ENCODE results near the gene TMEM115.

The TMEM115 gene, protein sequence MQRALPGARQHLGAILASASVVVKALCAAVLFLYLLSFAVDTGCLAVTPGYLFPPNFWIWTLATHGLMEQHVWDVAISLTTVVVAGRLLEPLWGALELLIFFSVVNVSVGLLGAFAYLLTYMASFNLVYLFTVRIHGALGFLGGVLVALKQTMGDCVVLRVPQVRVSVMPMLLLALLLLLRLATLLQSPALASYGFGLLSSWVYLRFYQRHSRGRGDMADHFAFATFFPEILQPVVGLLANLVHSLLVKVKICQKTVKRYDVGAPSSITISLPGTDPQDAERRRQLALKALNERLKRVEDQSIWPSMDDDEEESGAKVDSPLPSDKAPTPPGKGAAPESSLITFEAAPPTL

GRCh38 chr3:50358911-50359759 is at the start of gene TMEM115:
TMEM115 (minus strand) TSS chr3:50359521; CDS start chr3:50359063, 458 bp downstream.
- in situ Hi-C loops (cut with MboI; ENCODE audit: low sequenced_read_pairs), result loop anchor here (25.0 kb wide), 1 partner anchor 178 kb away; no protein-coding TSS in a partner anchor

DNA sequence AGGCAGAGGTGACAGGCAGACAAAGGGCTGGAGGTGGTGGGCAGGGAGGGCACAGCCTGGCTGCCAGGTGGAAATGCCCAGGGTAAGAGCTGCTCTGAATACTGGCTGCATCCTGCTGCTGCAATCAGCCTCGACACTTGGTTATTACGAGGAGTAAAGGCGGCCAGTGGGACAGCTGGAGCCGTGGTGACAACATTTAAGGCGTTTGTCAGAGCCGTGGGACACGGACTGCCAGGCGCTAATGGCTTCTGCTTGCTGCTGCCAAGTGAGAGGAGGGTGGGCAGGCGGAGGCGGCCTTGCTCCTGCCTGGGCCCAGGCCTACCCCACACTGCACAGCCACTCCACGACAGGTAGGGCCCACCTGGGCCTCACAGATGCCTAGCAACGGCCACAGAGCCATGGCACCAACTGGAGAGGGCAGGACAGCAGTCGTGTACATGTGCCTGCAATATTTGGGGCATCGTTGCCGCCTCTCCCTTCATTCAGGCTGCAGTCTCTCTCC is 49.2 kb upstream of the TMEM115 start:
- in situ Hi-C loops (cut with MboI; ENCODE audit: low sequenced_read_pairs), result no loop called here

GRCh38 chr3:50406487-50406886 is 47.2 kb upstream of the TMEM115 start:
- in situ Hi-C loops (cut with MboI; ENCODE audit: low sequenced_read_pairs), result no loop called here

- in situ Hi-C loops (cut with MboI; ENCODE audit: low sequenced_read_pairs), result no loop called here
Measured at GRCh38 chr3:50405249-50405648, 45.9 kb upstream of the TMEM115 start.

DNA sequence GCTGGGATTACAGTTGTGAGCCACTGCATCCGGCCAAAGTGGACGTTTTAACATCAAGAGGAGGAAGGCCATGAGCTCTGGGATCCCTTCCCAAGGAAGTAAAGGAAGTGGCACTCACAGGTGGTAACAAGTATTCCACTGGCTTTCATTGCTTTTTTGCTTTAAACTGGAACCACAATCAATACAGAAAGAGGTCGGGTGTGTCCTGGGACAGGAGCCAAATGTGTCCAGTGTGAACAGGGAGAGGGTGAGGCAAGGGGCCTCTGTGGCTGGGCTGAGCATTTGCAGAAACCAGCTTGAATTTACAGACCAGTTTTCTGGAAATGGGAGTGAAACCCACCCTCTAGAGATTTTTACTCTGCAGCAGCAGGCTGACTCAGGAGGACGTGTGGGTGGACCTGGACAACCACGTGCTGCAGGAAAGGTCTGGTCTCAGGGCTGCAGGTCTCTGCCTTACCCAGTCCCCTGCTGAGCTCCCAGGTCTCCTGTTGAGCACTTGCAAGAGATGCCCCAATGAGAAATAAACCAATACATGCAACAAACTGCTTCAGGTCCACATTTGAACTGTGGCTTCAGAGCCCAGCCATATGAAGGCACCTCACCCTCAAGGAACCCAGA is 42.8 kb upstream of the TMEM115 start:
- in situ Hi-C loops (cut with MboI; ENCODE audit: low sequenced_read_pairs), result no loop called here

GRCh38 chr3:50396502-50396901 is 37.2 kb upstream of the TMEM115 start:
- in situ Hi-C loops (cut with MboI; ENCODE audit: low sequenced_read_pairs), result no loop called here

DNA sequence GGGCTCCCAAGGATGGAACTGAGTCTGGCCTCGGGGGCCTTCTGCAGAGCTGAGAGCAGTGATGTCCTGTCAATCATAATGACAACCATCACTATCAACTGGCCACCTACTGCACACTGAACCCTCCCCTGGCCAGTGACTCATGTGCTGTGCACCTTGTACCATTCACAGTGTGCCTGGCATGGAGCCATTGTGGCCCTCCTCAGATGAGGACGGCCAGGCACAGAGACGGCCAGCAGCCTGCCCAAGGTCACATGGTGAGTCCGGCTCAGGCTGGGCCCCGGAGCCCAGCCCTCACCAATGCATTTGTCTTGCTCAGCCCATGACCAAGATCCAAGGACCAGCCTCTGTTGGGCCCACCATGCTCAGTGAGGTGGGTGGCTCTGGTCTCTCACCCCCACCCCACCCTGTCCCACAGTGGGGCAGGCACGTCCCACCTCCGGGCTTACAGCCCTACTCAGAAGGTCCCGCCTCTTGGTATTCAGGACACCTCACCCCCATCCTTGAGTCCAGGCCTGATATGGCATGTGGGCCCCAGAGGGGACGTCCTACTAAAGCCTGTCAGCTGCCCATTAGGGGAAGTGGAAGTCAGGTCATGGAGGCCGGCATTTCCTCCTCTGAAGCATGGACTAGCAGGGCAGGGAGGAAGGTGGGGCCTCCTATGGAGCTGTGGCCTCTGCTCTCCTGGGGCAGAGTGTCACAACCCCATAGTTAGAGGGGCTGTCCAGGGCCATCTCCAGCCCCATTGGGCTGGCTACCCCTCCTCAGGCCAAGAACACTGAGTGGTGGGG is 35.9 kb upstream of the TMEM115 start:
- in situ Hi-C loops (cut with MboI; ENCODE audit: low sequenced_read_pairs), result no loop called here

GRCh38 chr3:50393061-50393460 is 33.7 kb upstream of the TMEM115 start:
- in situ Hi-C loops (cut with MboI; ENCODE audit: low sequenced_read_pairs), result no loop called here

GRCh38 chr3:50392101-50392715 is 32.9 kb upstream of the TMEM115 start:
- in situ Hi-C loops (cut with MboI; ENCODE audit: low sequenced_read_pairs), result no loop called here

DNA sequence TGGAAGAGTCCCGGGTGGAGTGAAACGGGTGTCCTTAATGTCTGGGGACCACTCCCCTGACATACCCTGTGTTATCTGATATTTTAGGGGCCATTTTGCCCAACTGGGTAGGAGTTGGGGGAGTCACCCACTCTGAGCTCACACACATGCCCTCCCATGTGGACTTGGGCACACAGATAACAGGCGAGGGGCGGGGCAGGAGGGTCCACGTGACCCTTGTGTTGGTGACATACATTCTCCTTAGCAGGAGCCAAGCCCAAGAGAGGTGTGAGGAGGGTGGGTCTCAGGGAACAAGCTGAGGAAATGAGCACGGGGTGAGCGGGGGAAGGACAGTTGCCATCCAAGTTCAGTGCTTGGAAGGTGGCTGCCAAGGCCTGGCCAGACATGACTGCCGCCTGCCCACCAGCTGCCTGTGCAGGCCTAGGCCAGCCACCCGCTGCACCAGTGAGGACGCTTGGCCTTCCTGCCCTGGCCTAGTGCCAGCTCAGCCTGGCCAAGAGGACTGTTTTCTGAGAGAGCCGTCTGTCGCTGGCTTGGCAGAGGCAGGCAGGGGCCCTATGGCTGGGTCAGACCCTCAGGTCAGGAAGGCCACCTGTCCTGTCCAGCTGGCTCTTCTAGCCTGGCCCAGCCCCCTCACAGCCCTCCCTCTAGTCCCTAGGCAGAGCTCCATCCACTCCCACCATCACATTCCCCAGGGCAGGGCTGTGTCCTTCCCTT is 31.3 kb upstream of the TMEM115 start:
- in situ Hi-C loops (cut with MboI; ENCODE audit: low sequenced_read_pairs), result no loop called here

DNA sequence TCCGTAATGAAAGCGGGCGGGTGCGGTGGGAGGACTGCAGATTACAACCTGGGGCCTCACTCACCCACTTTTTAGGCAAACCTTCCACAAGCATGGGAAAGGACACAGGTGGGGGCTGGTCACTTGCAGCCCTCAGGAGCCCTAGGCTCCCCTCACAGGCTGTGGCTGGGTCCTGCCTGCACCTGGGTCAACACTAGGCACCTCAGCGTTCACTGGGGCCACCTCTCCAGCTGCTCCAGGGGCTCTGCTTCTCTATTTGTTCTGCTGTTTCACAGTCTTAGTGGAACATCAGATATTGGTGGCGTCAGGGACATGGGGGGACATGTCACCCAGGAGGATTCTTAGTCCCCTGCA is 30.1 kb upstream of the TMEM115 start:
- in situ Hi-C loops (cut with MboI; ENCODE audit: low sequenced_read_pairs), result no loop called here

- in situ Hi-C loops (cut with MboI; ENCODE audit: low sequenced_read_pairs), result no loop called here
Measured at GRCh38 chr3:50388720-50389413, 29.5 kb upstream of the TMEM115 start.

- in situ Hi-C loops (cut with MboI; ENCODE audit: low sequenced_read_pairs), result no loop called here
Measured at GRCh38 chr3:50388016-50388719, 28.8 kb upstream of the TMEM115 start.

DNA sequence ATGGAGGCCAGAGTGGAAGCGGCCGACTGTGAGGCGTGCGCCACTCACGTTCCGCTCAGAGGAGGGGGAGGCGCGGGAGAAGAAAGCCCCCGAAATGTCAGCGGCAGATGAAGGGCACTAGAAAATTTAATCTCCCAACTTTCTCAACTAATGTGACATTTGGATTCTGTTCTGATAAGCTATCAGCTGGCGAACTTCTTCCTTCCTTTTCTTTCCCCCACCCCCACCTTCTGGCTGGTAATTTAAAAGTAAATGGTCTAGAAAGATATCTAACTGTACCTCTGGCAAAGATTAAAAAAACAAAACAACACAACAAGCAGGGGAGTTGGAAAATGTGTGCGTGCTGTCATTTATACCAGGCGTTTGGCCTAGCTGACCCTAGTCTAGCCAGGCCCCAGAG is 26.4 kb upstream of the TMEM115 start:
- in situ Hi-C loops (cut with MboI; ENCODE audit: low sequenced_read_pairs), result no loop called here

- in situ Hi-C loops (cut with MboI; ENCODE audit: low sequenced_read_pairs), result no loop called here
Measured at GRCh38 chr3:50383750-50384149, 24.4 kb upstream of the TMEM115 start.

GRCh38 chr3:50382722-50383121 is 23.4 kb upstream of the TMEM115 start:
- in situ Hi-C loops (cut with MboI; ENCODE audit: low sequenced_read_pairs), result no loop called here

DNA sequence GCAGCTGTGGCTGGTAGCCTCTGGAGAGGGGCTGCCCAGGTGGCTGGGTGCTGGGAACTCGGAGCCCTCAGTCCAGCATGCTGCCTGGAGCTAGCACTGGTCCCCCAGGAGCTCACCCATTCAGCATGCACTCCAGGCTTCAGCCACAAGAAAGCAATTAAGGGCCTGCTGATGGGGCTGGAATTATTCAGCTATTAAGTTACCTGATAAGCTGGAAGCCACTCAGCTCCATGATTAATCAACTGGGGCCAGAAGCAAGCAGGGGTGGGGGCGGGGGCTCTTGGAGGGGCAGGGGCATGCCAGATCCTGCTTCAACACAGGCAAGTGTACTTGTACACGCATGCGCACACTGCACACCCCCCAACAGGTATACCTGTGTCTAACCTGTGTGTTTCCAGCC is 22.1 kb upstream of the TMEM115 start:
- in situ Hi-C loops (cut with MboI; ENCODE audit: low sequenced_read_pairs), result no loop called here

- in situ Hi-C loops (cut with MboI; ENCODE audit: low sequenced_read_pairs), result no loop called here
Measured at GRCh38 chr3:50380405-50381085, 21.2 kb upstream of the TMEM115 start.
